ENCODE data around the gene GOSR1.
"Not testable (repeated sequence)": the region's sequence is repeated elsewhere in the genome, so short reads cannot be mapped to it uniquely, and the experiment has no call there.

Gene GOSR1

DNA sequence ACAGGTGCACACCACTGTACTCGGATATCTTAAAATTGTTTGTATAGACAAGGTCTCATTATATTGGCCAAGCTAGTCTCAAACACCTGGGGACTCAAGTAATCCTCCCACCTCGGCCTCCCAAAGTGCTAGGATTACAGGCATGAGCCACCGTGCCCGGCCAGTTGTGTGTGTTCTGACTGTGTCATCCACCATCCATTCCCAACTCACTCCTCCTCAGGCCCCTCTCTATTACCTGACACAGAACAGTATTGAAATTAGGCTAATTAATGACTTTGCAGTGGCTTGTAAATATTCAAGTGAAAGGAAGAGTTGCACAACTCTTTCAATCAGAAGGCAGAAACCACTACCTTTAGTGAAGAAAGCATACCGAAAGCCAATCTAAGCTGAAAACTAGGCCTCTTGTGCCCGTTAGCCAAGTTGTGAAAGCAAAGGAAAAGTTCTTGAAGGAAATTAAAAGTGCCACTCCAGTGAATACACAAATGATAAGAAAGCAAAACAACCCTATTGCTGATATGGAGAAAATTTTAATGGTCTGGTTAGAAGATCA, 28.7 kb downstream of the GOSR1 start:
- DNase-seq (ENCODE audit: low read depth) = no peak

DNA sequence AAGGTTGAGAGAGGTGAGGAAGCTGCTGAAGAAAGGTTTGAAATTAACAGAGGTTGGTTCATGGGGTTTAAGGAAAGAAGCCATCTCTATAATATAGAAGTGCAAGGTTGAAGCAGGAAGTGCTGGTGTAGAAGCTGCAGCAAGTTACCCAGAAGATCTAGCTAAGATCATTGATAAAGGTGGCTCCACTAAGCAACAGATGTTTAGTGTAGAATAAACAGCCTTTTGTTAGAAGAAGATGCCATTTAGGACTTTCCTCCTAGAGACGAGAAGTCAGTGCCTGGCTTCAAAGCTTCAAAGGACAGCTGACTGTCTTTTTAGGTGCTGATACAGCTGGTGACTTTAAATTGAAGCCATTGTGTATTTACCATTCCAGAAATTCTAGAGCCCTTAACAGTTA, 29.3 kb downstream of the GOSR1 start:
- no peak for DNase-seq (ENCODE audit: low read depth)

DNA sequence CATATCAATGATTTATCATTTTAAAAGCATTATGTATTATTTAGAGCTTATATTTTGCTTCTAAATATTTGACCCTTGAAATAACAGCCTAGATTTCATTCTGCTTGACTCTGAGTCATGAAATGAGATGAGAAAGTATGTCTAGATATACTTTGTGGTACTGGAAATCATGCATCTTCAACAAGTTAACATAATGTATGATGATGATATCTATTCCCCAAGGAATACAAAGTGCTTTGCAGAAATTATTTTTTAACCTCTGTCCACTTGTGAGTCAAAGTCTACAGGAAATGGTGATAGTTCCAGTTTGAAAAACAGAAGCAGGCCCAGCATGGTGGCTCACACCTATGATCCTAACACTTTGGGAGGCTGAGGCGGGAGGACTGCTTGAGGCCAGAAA, 36.1 kb downstream of the GOSR1 start:
- DNase-seq (ENCODE audit: low read depth) = peak; percentile 68

DNA sequence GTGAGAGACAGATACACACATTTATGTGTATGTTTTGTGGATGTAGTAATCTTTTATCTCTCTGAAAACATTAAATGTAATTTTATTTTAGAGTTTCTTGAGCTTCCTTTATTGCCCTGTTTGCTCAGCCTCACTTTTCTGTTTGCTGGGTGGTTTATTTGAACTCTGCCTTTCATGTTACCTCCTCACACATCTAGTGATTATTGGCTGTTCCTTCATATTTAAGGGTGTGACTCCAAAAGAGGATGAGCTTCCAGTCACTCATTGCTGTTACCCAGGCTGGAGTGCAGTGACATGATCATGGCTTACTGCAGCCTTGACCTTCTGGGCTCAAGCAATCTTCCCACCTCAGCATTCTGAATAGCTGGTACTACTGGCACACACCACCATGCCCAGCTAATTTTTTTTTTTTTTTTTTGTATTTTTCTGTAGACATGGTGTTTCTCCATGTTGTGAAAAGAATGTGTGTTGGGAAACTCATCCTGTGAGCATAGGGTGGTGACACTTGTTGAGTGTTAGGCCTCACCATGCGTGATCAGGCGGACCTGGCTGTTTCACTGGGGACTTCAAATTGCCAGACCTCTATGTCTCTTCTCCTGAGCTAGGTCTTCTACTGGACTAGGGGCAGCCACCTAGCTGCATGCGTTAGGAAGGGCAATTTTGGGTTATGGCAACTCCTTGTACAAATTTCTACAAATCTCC, 37.8 kb downstream of the GOSR1 start:
- DNase-seq (ENCODE audit: low read depth) = no peak

DNA sequence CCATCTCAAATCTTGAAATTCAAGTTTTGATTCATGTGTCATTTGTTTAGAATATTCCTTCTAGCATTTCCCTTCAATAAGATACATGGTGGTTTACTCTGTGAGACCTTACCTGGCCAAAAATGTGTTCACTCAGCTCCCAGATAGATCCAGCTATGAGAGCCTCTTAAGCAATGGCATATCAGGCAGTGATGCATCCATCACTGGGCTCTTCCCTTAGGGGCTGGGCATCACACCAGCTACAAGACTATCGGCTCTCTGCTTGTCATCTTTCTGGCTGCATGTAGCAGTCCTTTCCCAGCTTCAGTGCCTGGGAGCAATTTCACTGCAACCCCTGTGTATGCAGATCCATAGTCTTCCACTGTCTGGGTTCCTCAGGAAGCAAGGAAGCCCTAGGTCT, 40.6 kb downstream of the GOSR1 start:
- DNase-seq (ENCODE audit: low read depth) = no peak

DNA sequence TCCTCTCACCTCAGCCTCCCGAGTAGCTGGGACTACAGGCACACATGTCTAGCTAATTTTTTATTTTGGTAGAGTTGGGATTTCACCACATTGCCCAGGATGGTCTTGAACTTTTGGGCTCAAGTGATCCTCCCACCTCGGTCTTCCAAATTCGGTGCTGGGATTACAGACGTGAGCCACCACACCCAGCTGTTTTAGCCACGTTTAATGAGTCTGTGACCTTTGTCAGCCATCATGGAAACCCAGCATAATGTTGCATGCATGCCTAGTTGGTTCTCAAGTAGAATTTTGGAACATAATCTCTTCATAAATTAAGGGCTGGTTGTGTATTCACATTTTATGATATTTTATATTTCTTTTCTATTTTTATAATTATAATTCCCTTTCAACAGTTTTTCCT, 42.0 kb downstream of the GOSR1 start:
- DNase-seq (ENCODE audit: low read depth) = no peak

DNA sequence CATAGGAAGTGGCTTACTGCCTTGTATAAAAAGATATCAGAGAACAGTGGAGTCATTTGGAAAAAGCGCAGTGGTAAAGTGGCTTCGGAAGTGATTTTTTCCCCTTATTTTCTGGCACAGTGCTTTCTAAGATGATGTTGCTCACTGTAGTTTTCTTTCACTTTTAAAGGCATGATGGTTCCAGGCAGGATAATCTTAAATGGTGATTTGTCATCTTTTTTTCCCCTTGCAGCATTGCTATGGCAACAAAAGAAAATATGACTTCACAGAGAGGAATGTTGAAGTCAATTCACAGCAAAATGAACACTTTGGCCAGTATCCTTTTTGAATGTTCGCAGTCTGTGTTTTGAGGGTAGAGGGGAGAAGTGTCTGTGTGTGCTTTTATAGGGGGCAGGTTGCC, 42.5 kb downstream of the GOSR1 start:
- peak; percentile 96 for DNase-seq (ENCODE audit: low read depth)

DNA sequence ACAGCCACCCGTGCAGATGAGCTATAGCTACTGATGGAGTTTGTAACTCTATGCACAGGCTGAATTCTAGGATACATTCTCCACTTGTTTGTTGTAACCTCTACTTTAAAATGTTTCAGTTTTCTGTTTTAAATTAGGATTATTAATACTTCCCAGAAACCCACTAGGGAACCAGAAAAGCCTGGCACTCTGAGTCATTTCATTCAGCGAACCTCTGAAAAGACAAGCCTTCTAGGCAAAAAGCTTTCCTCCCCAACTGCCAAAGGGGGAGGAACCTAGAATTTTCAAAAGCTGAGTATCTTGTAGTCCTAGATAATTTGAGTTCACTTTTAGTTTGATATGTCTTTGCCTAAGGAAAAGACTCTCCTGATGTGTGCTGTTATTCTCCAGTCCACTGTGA, 43.2 kb downstream of the GOSR1 start:
- DNase-seq (ENCODE audit: low read depth) = peak; percentile 95

DNA sequence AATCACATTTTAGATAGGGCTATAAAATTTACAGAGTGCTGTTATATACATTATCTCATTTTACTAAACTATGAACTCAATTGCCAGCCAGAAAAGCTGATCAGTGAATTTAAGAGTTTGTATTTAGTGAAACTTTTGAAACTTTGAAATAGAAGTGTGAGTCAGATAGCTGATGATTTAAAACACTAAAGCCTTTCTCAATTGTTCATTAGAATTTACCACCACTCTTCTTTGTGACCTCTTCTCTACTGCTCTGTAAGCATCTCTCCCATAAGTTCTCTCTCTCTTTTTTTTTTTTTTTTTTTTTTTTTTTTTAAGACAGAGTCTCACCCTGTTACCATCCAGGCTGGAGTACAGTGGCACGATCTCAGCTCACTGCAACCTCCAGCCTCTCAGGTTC, 43.7 kb downstream of the GOSR1 start:
- no peak for DNase-seq (ENCODE audit: low read depth)

DNA sequence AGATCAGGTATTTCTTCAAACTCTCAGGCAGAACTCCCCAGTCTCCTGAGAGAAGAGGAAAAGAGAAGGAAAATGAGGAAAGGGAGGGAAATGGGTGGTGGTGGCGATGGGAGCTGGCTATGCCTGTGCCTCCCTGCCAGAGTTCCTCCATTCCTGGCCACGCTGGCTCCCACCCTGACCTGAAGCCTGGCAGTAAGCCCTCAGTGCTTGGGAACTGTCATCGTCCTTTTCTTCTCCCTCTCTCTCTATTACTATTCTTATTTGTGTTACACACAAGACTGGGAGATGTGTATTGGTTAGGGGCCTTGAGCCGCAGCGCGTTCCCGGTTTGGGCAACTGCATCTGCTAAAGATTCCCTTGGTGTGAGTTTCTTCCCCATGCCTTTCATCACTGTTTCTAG, 44.6 kb downstream of the GOSR1 start:
- no peak for DNase-seq (ENCODE audit: low read depth)

DNA sequence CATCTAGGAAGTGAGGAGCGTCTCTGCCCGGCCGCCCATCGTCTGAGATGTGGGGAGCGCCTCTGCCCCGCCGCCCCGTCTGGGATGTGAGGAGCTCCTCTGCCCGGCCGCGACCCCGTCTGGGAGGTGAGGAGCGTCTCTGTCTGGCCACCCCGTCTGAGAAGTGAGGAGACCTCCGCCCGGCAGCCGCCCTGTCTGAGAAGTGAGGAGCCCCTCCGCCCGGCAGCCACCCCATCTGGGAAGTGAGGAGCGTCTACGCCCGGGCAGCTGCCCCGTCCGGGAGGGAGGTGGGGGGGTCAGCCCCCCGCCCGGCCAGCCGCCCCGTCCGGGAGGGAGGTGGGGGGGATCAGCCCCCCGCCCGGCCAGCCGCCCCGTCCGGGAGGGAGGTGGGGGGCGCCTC, 46.0 kb downstream of the GOSR1 start:
- DNase-seq (ENCODE audit: low read depth) = not testable (repeated sequence)

DNA sequence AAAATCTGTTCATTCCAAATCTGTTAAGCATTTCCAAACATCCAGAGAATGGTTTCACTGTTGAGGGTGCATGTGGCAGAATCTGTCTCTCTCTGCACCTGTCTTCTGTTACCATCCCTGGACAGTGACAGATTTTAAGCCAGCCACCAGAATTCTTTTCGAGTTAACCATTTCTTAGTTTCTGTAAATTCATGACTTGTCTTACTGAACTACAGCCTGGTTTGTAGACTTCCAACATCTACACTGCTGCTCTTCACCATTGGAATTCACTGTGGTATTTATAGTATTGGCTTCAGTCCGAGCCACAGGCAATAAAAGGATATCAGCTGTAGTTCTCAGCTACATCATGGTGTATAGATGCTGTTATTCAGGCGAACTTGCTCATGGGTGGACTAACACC, 47.6 kb downstream of the GOSR1 start:
- DNase-seq (ENCODE audit: low read depth) = no peak

DNA sequence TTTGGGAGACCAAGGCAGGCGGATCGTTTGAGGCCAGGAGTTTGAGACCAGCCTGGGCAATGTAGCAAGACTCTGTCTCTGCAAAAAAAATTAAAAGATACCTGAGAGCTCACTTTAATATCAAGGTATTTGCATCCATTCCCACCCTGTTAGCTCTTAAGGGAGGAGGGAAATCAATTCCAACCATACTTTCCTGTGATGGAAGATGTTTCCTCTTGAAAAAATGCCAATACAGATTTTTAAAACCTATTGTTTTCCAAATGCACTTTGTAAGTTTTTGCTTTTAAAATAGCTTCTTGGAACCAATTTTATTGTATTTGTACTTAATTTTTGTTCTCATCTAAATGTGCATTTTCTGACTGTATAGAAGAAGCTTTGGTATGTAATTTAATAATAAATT, 49.2 kb downstream of the GOSR1 start:
- no peak for DNase-seq (ENCODE audit: low read depth)

DNA sequence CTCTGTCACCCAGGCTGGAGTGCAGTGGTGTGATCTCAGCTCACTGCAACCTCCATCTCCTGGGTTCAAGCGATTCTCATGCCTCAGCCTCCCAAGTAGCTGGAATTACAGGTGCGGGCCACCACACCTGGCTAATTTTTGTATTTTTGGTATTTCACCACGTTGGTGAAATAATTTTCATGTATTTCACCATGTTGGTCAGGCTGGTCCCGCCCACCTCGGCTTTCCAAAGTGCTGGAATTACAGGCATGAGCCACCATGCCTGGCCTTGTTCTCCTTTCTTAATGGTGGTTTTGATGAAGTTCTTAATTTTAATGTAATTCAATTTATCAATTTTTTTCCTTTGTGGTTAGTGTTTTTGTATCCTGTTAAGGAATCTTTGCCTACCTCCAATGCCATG, 51.5 kb downstream of the GOSR1 start:
- DNase-seq (ENCODE audit: low read depth) = not testable (repeated sequence)

DNA sequence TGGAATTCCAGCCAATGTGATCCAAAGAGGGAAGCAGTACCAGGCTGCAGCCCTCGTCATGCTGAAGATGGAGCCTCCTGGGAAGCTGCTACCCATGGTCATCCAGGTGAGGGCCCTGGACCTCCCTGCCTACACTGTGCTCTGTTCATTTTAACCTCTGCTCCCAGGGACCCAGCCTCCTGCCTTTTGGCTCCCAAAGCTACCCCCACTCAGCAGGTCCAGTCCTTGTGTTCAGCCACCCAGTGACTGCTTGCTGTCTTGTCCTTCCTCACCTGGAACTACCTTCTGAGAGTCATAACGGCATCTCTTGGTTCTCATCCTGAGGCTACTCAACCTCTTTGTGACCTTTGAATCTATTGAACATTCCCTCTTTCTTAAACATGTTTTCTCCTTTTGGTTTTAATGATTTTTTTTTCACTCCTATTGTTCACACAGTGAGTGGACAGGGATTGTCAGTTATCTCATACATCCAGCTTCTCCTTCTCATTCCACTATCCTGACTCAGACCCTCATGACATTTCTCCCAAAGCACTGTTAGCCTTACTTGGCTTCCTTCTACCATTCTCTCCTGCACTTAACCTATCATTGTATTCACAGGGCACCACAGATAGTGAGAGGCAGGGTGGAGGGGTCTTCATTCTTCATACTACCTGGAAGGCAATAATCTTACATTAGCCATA, 53.3 kb downstream of the GOSR1 start:
- peak; percentile 33 for DNase-seq (ENCODE audit: low read depth)

DNA sequence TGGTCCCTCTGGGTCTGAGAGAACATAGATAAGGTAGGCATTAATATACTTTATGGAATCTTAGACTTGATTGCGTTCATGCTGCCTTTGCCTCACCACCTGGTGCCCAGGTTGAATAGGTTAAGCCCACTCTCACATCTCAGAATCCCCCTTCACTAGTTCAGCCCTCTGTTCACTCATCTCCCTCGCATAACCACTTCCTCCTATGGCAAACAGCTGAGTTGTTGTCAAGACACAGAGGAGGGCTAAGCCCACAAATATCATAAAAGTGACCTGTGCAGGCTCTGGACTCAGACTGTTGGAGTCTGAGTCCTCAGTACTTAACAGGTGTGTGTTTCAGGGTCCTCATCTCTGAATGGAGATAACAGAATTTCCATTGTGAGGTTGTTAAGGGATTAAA, 55.7 kb downstream of the GOSR1 start:
- no peak for DNase-seq (ENCODE audit: low read depth)

DNA sequence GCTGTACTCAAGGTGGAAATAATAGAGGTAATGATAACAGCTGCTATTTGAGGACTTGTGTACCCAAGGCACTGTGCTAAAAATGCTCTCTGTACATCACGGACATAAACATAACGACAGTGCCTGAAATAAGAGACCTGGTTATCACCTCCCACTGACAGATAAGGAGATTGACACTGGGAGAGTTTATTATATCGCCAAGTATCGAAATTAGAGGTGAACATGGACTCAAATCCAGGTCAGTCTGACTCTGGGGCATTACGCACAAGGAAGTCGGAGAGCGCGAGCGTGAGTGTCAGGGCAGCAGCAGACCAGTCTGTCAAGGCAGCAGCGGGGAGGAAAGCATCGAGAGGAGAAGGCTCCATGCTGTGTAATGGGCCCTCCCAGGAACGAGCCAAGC, 57.1 kb downstream of the GOSR1 start:
- DNase-seq (ENCODE audit: low read depth) = no peak

DNA sequence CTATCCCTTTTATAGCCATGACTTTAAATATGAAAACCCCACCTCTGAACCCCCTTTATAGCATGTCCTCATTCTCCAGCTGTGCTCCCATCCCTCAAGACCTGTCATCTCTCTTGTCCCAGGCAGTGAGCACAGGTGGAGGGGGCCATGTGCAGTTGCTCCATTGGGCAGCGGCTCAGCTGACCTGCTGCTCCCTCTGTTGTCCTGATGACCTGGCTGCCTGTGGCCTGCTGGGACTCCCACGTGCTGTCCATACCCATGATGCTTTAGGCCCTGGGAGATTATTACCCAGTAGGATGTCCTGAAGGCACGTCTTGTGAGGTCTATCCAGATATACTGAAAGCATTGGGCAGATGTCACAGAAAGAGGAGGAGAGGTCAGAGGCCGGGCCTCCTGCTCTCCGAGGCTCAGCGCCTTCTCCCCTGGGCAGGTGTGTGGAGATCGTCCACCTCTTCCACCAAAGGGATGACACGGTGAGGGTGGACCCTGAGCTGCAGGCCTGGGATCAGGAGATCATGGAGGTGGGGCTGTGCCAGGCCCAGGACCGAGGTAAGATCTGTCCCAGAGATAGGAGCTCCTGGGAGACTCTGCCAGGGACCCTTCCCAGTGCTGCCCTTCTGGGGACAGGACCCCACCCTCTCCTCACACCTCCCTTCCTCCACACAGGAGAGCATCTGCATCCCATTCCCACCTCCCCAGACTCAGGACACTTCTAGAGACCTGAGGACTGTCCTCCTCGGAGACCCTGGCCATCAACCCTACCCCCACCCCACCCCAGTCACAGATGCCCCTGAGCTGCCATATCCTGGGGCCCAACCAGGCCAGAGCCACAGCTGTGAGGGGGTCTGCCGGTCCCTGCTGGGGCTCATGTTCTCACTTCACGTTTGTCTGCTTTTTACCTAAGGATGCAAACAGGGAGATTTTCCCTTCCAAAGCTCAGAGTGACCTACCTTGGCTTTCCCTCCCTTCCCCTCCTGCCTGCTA, 58.0 kb downstream of the GOSR1 start:
- no peak for DNase-seq (ENCODE audit: low read depth)

DNA sequence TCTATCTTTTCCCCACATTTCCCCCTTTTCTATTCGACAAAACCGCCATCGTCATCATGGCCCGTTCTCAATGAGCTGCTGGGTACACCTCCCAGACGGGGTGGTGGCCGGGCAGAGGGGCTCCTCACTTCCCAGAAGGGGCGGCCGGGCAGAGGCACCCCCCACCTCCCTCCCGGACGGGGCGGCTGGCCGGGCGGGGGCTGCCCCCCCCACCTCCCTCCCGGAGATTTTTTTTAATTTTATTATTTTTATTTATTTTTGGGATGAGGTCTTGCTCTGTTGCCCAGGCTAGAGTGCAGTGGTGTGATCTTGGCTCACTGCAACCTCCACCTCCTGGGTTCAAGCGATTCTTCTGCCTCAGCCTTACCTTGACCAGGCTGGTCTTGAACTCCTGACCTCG, 59.6 kb downstream of the GOSR1 start:
- DNase-seq (ENCODE audit: low read depth) = not testable (repeated sequence)

DNA sequence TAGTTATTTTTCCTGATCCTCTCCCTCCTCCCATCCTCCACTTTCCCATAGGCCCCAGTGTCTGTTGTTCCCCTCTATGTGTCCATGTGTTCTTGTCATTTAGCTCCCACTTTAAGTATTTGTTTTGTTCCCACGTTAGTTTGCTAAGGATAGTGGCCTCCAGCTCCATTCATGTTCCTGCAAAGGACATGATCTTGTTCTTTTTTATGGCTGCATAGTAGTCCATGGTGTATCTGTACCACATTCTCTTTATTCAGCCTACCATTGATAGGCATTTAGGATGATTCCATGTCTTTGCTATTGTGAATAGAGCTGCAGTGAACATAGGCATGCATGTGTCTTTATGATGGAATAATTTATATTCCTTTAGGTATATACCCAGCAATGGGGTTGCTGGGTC, 60.5 kb downstream of the GOSR1 start:
- not testable (repeated sequence) for DNase-seq (ENCODE audit: low read depth)

DNA sequence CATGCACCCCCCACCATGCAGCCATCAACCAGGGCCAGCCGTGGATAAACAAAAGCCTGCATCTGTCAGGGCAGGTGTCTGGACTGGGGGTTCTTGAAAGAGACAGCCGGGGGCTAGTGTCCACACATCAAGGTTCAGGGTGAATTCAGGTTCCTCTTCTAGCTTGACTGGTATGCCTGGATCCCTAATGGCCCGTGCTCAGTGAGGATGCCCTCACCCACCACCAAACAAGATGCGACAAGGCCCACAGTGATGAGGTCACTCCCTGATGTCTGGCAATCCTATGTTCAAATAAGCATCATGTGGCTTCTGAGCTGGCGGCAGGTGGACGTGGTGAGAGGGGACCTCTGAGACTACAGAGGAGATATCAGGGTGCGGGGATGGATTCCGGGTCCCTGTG, 64.6 kb downstream of the GOSR1 start:
- DNase-seq (ENCODE audit: low read depth) = no peak

DNA sequence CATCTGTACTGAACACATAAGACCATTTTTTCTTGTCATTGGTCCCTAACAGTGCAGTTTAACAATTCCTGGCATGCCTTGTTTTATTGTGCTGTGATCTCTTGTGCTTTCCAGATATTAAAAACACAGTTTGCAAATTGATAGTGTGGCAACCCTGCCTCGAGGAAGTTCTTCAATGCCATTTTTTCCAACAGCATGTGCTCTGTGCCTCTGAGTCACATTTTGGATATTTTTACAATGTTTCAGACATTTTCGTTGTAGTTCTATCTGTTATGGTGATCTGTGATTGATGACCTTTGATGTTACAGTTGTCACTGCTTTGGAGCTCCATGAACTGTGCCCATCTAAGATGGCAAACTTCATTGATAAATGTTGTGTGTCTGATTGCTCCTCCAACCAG, 66.2 kb downstream of the GOSR1 start:
- DNase-seq (ENCODE audit: low read depth) = no peak

DNA sequence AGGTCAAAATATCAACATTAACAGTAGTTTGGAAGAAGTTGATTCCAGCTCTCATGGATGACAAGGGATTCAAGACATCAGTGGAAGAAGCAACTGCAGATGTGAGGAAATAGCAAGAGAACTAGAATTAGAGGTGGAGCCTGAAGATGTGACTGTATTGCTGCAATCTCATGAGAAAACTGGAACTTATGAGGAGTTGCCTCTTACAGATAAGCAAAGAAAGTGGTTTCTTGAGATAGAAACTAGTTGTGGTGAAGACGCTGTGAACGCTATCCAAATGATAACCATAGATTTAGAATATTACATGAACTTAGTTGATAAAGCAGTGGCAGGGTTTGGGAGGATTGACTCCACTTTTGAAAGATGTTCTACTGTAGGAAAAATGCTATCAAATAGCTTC, 67.8 kb downstream of the GOSR1 start:
- DNase-seq (ENCODE audit: low read depth) = no peak
